ENCODE measurements around the gene PNMA6F. TPM values are rescaled to one million over a fixed set of nuclear protein-coding genes. Genes with fewer than 3 reads are reported as not detected.

PNMA6F gene
- total RNA-seq, 1 experiment from 2014 or later = not detected

DNA sequence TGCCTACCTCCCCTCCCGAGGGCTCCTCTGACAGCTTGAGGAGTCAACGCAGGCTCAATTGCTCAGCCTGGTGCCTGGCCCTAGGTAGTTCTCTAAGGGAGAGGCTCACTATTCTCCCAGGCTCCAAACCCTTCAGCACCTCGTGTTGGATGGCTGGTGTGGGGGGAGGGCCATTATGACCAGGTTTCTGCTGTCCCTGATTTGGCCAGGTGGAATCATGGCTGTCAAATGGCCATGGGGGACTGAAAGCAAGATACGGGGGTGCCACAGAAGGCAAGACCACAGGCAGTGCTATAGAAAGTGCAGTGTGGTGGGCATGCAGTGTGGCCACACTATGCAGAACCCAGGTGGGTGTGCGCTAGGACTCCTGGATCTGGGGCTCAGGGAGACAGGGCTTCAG is 9.5 kb downstream of the PNMA6F start:
- no peaks in the 10 kb centered on the region for H3K4me1 ChIP-seq (ENCODE audit: low read length)
- no peak for DNase-seq
- H3K27me3 ChIP-seq (ENCODE audit: low read length) = no peaks in the 10 kb centered on the region

DNA sequence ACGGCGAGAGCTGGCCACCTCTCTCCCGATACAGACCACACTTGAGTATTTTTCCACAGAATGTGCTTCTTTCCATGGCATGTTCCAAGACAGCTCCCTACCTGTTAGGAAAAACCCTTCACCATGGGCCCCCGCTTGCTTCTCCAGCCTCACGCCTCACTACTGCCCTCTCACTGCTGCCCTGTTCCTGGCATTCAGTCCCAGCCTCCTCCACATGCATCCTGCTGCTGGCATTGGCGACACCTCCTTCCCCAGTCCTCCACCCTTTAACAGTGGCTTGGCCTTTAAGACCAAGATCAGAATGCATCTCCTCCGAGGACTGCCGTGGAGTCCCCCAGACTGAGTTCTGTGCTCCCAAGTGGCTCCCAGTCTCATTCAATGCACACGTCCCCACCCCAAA is 10.7 kb downstream of the PNMA6F start:
- H3K27ac ChIP-seq (ENCODE audit: low read length) = no peak overlapping the region
- H3K9ac ChIP-seq (ENCODE audit: low read length) = no peak overlapping the region
- H3K9me3 ChIP-seq (ENCODE audit: low read length) = no peaks in the 10 kb centered on the region
- H4K20me1 ChIP-seq (ENCODE audit: insufficient read depth, low read depth, low read length) = no peaks in the 10 kb centered on the region
- no peak overlapping the region for H3K4me2 ChIP-seq (ENCODE audit: low read depth, low read length, poor library complexity, severe bottlenecking)
- no peak overlapping the region for H2AFZ ChIP-seq (ENCODE audit: low read length)
- no peaks in the 10 kb centered on the region for H3K36me3 ChIP-seq (ENCODE audit: insufficient read depth, low read length)
- H3K79me2 ChIP-seq (ENCODE audit: low read length) = no peaks in the 10 kb centered on the region
- no peak overlapping the region for H3K4me3 ChIP-seq (ENCODE audit: low read length)
- no peaks in the 10 kb centered on the region for H3K9me2 ChIP-seq (replicated peaks; ENCODE audit: insufficient read depth, low read length)
- DNase-seq = no peak
- H3K4me1 ChIP-seq (ENCODE audit: low read length) = no peaks in the 10 kb centered on the region
- H3K27me3 ChIP-seq (ENCODE audit: low read length) = no peaks in the 10 kb centered on the region

More for the DNA sequence above, 9.5 kb downstream of the PNMA6F start:
- no peak overlapping the region for H3K4me3 ChIP-seq (ENCODE audit: low read length)
- no peaks in the 10 kb centered on the region for H3K9me3 ChIP-seq (ENCODE audit: low read length)
- H3K36me3 ChIP-seq (ENCODE audit: insufficient read depth, low read length) = no peaks in the 10 kb centered on the region
- H2AFZ ChIP-seq (ENCODE audit: low read length) = no peak overlapping the region
- no peaks in the 10 kb centered on the region for H4K20me1 ChIP-seq (ENCODE audit: insufficient read depth, low read depth, low read length)
- no peaks in the 10 kb centered on the region for H3K79me2 ChIP-seq (ENCODE audit: low read length)
- H3K9ac ChIP-seq (ENCODE audit: low read length) = no peak overlapping the region
- no peaks in the 10 kb centered on the region for H3K9me2 ChIP-seq (replicated peaks; ENCODE audit: insufficient read depth, low read length)
- H3K4me2 ChIP-seq (ENCODE audit: low read depth, low read length, poor library complexity, severe bottlenecking) = no peak overlapping the region
- no peak overlapping the region for H3K27ac ChIP-seq (ENCODE audit: low read length)

DNA sequence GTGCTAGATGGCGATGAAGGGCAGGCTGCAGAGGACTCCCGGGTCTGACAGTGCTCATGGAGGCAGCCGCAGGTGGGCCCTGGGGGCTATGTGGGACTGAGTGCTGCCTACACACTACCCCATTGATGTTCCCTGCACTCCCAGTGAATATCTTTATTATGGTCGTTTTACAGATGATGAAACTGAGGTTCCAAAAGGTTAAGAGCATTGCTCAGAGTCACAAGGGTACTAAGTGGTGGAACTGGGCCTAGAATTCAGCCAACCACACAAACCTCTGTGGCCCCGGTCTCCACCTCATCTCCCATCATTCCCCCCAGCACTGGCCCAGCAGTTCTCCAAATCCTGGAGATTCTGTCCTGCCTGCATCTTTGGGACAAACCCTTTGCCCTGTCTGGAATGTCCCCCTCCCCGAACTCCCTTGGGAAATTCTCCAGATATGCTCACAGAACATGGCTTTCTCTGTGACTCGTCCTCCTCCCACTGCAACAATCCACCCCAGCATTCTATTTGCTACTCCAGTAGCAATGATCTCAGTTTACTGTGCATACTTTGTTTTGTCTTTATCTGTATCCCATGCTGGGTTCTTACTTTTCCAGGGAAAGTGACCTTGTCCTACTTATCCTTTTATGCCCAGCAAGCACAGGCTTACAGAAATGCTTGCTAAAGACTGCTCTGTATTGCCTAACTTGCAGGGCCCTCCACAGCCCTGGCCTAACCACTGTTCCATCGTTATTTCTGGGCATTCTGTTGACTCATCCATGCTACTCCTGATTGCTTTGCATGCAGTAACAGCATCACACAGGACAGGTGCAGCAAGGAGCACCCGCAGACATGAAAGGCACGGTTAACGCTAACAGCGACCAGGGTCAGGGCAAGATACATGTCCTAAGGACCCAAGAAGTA is 14.0 kb downstream of the PNMA6F start:
- no peak overlapping the region for H3K4me2 ChIP-seq (ENCODE audit: low read depth, low read length, poor library complexity, severe bottlenecking)
- no peaks in the 10 kb centered on the region for H3K9me3 ChIP-seq (ENCODE audit: low read length)
- no peaks in the 10 kb centered on the region for H3K36me3 ChIP-seq (ENCODE audit: insufficient read depth, low read length)
- H4K20me1 ChIP-seq (ENCODE audit: insufficient read depth, low read depth, low read length) = no peaks in the 10 kb centered on the region
- H3K79me2 ChIP-seq (ENCODE audit: low read length) = no peaks in the 10 kb centered on the region
- H3K4me1 ChIP-seq (ENCODE audit: low read length) = no peaks in the 10 kb centered on the region
- no peaks in the 10 kb centered on the region for H3K27me3 ChIP-seq (ENCODE audit: low read length)
- no peak overlapping the region for H3K27ac ChIP-seq (ENCODE audit: low read length)
- no peak overlapping the region for H3K4me3 ChIP-seq (ENCODE audit: low read length)
- no peak overlapping the region for H2AFZ ChIP-seq (ENCODE audit: low read length)
- H3K9ac ChIP-seq (ENCODE audit: low read length) = no peak overlapping the region
- H3K9me2 ChIP-seq (replicated peaks; ENCODE audit: insufficient read depth, low read length) = no peaks in the 10 kb centered on the region
- no peak for DNase-seq

DNA sequence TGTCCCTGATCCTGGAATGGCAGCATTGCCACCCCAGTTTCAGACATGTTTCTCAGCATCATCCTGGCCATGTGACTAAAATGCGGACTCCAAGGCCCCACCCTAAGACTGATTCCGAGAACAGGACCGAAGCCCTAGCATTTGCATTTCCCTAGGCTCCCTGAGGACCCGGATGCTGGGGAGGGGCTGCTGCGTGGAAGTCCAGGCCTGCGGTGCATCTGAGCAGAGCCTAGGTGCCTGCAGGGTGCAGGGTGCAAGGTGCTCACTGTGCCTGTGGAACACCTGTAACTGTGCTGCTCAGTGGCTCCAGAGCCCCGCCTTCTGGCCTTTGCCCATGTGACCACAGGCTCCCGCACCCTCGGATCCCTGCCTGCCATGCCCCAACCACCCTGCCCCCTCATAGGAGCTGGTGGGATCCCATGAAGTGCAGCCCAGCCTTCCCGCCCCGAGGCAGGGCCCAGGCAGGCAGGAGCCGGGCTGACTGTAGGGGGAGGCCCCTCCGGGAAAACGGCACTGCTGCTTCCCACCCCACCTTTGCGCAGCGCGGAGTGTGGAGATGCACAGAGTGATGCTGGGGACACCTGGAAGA is 14.9 kb downstream of the PNMA6F start:
- H3K4me3 ChIP-seq (ENCODE audit: low read length) = no peak overlapping the region
- no peaks in the 10 kb centered on the region for H4K20me1 ChIP-seq (ENCODE audit: insufficient read depth, low read depth, low read length)
- H3K4me2 ChIP-seq (ENCODE audit: low read depth, low read length, poor library complexity, severe bottlenecking) = no peak overlapping the region
- no peaks in the 10 kb centered on the region for H3K36me3 ChIP-seq (ENCODE audit: insufficient read depth, low read length)
- DNase-seq = no peak
- no peak overlapping the region for H2AFZ ChIP-seq (ENCODE audit: low read length)
- no peaks in the 10 kb centered on the region for H3K9me3 ChIP-seq (ENCODE audit: low read length)
- H3K4me1 ChIP-seq (ENCODE audit: low read length) = no peaks in the 10 kb centered on the region
- no peak overlapping the region for H3K9ac ChIP-seq (ENCODE audit: low read length)
- H3K9me2 ChIP-seq (replicated peaks; ENCODE audit: insufficient read depth, low read length) = no peaks in the 10 kb centered on the region
- H3K27ac ChIP-seq (ENCODE audit: low read length) = no peak overlapping the region
- H3K27me3 ChIP-seq (ENCODE audit: low read length) = no peaks in the 10 kb centered on the region
- no peaks in the 10 kb centered on the region for H3K79me2 ChIP-seq (ENCODE audit: low read length)

DNA sequence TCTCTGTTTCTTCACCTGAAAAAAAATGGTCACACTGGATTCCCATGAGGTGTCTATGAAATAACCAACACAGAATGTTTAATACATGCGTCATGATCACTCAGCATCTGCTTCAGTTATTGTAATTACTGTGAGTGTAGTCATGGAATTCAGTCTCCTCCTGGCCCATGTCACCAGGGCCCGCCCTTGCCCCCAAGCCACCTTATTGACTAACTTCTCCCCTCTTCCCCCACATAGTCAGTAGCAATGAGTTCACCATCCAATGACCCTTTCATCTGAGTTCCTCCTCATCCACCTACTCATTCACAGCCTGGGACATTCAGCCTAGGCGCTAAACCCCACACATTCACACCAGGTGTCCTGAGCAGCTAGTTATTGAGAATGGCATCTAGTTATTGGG is 15.6 kb downstream of the PNMA6F start:
- H3K36me3 ChIP-seq (ENCODE audit: insufficient read depth, low read length) = no peaks in the 10 kb centered on the region
- H3K27ac ChIP-seq (ENCODE audit: low read length) = no peak overlapping the region
- no peak overlapping the region for H3K9ac ChIP-seq (ENCODE audit: low read length)
- H3K4me2 ChIP-seq (ENCODE audit: low read depth, low read length, poor library complexity, severe bottlenecking) = no peak overlapping the region
- H3K9me3 ChIP-seq (ENCODE audit: low read length) = no peaks in the 10 kb centered on the region
- no peaks in the 10 kb centered on the region for H3K27me3 ChIP-seq (ENCODE audit: low read length)
- no peak for DNase-seq
- no peaks in the 10 kb centered on the region for H3K79me2 ChIP-seq (ENCODE audit: low read length)
- no peaks in the 10 kb centered on the region for H4K20me1 ChIP-seq (ENCODE audit: insufficient read depth, low read depth, low read length)
- H3K9me2 ChIP-seq (replicated peaks; ENCODE audit: insufficient read depth, low read length) = no peaks in the 10 kb centered on the region
- H2AFZ ChIP-seq (ENCODE audit: low read length) = no peak overlapping the region
- no peaks in the 10 kb centered on the region for H3K4me1 ChIP-seq (ENCODE audit: low read length)
- H3K4me3 ChIP-seq (ENCODE audit: low read length) = no peak overlapping the region

DNA sequence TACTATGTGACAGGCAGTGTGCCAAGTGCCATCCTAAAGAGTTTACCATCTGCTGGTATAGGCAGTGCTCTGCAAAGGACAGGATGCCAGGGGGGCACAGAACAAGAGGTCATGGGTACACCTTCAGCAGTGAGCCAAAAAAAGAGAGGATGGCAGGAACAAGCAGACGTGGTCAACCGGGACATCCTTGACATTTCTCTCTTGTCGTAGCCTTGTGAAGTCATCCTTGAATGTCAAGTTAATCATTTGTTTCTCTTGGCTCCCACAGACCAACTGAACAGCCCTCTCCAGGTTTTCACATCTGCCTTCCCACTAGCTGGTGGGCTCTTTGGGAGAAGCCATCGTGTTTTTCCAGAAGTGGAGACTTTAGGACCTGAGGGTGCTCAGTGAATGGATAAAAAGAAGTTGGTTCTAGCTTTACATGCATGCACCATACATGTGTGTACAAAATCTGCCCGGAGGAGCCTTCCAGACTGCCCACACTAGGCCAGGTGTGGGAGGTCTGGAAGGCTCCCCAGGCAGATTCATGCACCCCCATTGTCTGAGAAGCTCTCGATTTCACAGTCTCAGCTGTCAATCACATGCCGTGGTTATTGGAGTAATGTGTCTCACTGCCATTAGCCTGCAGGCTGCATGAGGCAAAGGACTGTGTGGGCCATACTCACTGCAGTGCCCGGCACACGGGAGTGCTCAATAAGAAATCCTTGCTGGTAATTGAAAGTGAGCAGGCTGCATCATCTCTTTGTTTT is 16.4 kb downstream of the PNMA6F start:
- Histone ChIP-seq H3K27me3 (ENCODE audit: low read length) (no peaks in the 10 kb centered on the region), H3K4me2 (ENCODE audit: low read depth, low read length, poor library complexity, severe bottlenecking) (no peak overlapping the region), H4K20me1 (ENCODE audit: insufficient read depth, low read depth, low read length) (no peaks in the 10 kb centered on the region), H3K36me3 (ENCODE audit: insufficient read depth, low read length) (no peaks in the 10 kb centered on the region), H3K9me2 (replicated peaks; ENCODE audit: insufficient read depth, low read length) (no peaks in the 10 kb centered on the region), H3K9me3 (ENCODE audit: low read length) (no peaks in the 10 kb centered on the region), H3K4me3 (ENCODE audit: low read length) (no peak overlapping the region), H3K79me2 (ENCODE audit: low read length) (no peaks in the 10 kb centered on the region), H3K9ac (ENCODE audit: low read length) (no peak overlapping the region), H3K27ac (ENCODE audit: low read length) (no peak overlapping the region), H3K4me1 (ENCODE audit: low read length) (no peaks in the 10 kb centered on the region), H2AFZ (ENCODE audit: low read length) (no peak overlapping the region)
- DNase-seq = no peak

DNA sequence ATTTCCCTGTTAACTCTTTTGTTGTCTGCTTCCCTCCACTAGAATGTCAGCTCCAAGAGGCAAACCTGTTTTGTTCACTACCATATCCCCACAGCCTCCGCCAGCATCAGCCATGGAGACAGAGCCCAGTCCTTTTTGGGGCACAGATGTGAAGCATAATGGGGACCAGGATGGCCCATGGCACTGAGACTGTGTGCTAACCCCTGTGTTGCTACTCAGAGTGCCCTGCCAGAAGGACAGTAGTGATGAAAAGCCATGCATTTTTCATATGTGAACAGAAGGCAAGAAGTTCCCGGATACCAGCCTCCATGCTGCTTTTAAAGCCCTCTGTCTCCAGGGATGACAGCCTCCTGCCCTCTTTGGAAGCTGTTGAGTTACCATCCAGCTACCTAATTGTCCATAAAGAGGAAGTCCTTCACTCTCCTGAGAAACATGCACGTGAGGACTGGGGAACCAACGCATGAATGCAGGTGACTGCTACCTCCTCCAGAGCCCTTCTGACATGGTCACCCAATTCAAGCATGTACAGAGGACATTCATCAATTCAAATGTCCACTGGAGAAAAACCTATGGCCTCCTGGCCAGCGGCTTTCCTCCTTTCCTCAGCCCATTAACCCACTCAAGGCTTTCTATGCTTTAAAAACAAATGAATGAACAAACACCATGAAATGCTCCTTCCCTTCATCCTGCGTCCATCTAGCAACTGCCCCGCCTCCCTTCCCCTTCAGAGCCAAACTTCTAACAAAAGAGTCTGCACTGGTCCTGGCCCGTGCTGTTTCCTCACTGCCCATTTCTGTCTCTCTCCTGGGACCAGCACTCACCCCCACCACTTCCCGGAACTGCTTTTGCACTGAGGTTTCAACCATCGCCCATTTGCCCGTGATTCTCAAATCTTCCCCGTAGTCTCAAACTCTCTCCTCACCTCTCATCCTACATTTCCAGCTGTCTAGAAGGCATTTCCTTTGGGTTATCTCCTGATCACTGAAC is 18.0 kb downstream of the PNMA6F start:
- DNase-seq = no peak
- Histone ChIP-seq H3K4me2 (ENCODE audit: low read depth, low read length, poor library complexity, severe bottlenecking) (no peak overlapping the region), H4K20me1 (ENCODE audit: insufficient read depth, low read depth, low read length) (no peaks in the 10 kb centered on the region), H3K36me3 (ENCODE audit: insufficient read depth, low read length) (no peaks in the 10 kb centered on the region), H3K27me3 (ENCODE audit: low read length) (no peaks in the 10 kb centered on the region), H3K27ac (ENCODE audit: low read length) (no peak overlapping the region), H3K9me2 (replicated peaks; ENCODE audit: insufficient read depth, low read length) (no peaks in the 10 kb centered on the region), H3K4me3 (ENCODE audit: low read length) (no peak overlapping the region), H3K9ac (ENCODE audit: low read length) (no peak overlapping the region), H3K79me2 (ENCODE audit: low read length) (no peaks in the 10 kb centered on the region), H3K4me1 (ENCODE audit: low read length) (no peaks in the 10 kb centered on the region), H3K9me3 (ENCODE audit: low read length) (no peaks in the 10 kb centered on the region), H2AFZ (ENCODE audit: low read length) (no peak overlapping the region)
